BJ (cell line): Measurements from ENCODE around the gene NIPBL. TPM values are rescaled to one million over a fixed set of nuclear protein-coding genes. Genes with fewer than 3 reads are reported as not detected.
"Not testable (repeated sequence)": the region's sequence is repeated elsewhere in the genome, so short reads cannot be mapped to it uniquely, and the experiment has no call there.

Experiments used
- CTCF ChIA-PET: fragments of 350-600 bp; formaldehyde crosslinking; extraction: SDS; loops from one replicate; lab custom pipeline; 2021; ENCODE audit warnings: antibody characterized with exemption, inconsistent platforms; lab: Yijun Ruan, JAX
- POLR2A ChIA-PET: fragments of 300-600 bp; sonication (Branson Sonifier 250); formaldehyde crosslinking; extraction: SDS; loops from one replicate; lab custom pipeline; 2021; ENCODE audit warnings: antibody characterized with exemption; lab: Charles Lee
- DNase-seq: peaks from one replicate; pipeline ENCODE4 v3.0.0-alpha.2; 2011; ENCODE audit warnings: low read depth
- H3K27me3 ChIP-seq: 2 replicates; pipeline ENCODE4 v1.6.0; 2011; ENCODE audit warnings: low read length; ENCODE audit not compliant: control insufficient read depth, insufficient read depth
- H3K36me3 ChIP-seq: 2 replicates; pipeline ENCODE4 v1.5.1; 2011; ENCODE audit warnings: low read length; ENCODE audit not compliant: control insufficient read depth, insufficient read depth
- H3K4me3 ChIP-seq: 2 replicates; pipeline ENCODE4 v1.5.1; 2011; ENCODE audit warnings: low read depth, mild to moderate bottlenecking, control low read depth, low read length
- polyA plus RNA-seq: library from polyadenylated mRNA; depleted of rRNA; stranded (reverse); fragments of >200 nt; gene quantifications from 2 replicates; pipeline ENCODE4 v1.2.3, GENCODE V29; 2011
- TF ChIP-seq, protein P1 (sequence below): IDR thresholded peaks from 2 replicates; pipeline ENCODE4 v1.5.1; 2011; ENCODE audit warnings: low read depth, mild to moderate bottlenecking, control low read depth, inconsistent platforms, low read length, moderate library complexity; ENCODE audit not compliant: insufficient read depth

The NIPBL gene
- polyA plus RNA-seq, 1 experiment, result 25.6 TPM

DNA sequence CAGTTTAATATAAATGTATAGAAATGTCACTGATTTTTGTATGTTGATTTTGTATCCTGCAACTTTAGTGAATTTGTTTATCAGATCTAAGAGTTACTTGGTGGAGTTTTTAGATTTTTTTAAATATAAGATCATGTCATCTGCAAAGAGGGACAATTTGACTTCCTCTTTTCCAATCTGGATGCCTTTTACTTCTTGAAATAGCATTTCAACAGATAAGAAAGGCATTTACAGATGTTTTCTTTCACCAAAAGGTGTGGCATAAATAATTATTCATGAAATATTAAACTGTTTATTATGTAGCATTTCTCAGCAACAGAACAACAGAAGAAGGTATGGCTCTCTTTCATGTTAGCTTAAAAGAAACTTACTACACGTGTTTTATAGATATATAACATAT is 34.9 kb upstream of the NIPBL start:
- CTCF ChIA-PET, result no interaction called here

DNA sequence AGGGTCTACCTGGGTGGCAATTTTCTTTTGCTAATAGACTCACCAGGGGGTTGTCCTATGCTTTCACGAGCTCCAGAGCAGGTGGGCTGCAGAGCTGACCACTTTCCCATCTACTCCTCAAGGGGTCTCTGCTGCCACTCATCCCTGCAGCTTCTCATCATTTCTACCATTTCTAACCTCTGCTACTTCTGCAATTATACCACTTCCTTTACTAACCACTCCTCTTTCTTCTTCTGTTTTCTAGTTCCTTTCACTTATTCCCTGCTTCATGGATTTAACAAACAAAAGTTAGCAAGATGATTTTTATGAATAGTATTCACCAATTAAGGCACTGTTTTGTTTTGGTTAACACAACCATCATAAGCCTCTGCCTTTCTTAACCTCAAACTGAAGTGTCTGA is 34.5 kb upstream of the NIPBL start:
- CTCF ChIA-PET, result no interaction called here
- TF ChIP-seq, protein P1, sequence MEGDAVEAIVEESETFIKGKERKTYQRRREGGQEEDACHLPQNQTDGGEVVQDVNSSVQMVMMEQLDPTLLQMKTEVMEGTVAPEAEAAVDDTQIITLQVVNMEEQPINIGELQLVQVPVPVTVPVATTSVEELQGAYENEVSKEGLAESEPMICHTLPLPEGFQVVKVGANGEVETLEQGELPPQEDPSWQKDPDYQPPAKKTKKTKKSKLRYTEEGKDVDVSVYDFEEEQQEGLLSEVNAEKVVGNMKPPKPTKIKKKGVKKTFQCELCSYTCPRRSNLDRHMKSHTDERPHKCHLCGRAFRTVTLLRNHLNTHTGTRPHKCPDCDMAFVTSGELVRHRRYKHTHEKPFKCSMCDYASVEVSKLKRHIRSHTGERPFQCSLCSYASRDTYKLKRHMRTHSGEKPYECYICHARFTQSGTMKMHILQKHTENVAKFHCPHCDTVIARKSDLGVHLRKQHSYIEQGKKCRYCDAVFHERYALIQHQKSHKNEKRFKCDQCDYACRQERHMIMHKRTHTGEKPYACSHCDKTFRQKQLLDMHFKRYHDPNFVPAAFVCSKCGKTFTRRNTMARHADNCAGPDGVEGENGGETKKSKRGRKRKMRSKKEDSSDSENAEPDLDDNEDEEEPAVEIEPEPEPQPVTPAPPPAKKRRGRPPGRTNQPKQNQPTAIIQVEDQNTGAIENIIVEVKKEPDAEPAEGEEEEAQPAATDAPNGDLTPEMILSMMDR, result no peak
- DNase-seq, result no peak

More for the DNA sequence above, 34.9 kb upstream of the NIPBL start:
- Histone ChIP-seq H3K36me3 (no peaks in the 10 kb centered on the region), H3K27me3 (no peaks in the 10 kb centered on the region; the same call in 1 of the 2 replicates), H3K4me3 (no peak overlapping the region)
- POLR2A ChIA-PET, result no interaction called here
- TF ChIP-seq, protein P1, result no peak
- no peak for DNase-seq

DNA sequence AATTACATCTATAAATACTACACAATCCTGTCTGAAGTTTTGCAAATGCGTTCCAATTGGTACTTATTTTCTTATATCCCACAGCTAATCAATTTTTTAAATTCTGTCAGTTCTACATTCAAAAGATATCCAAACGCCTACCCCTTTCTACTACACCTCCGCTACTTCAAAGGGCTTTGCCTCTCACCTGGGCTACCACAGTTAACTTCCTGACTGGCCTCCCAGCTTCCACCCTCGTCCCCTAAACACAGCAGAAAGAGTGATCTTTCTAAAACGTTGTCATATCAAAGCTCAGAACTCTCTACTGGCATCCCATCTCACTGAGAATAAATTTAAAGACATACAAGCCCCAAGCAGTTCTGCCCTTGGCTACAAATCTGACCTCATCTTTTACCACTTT is 32.3 kb upstream of the NIPBL start:
- H3K36me3 ChIP-seq, result no peaks in the 10 kb centered on the region
- no peak overlapping the region for H3K4me3 ChIP-seq
- no peak for DNase-seq
- TF ChIP-seq, protein P1, result no peak
- ChIA-PET CTCF (interaction anchor here (0.6 to 0.9 kb wide), 2 partner anchors 26 to 548 kb away, joined by 3 read pairs; no protein-coding TSS in a partner anchor), POLR2A (no interaction called here)
- H3K27me3 ChIP-seq, result no peaks in the 10 kb centered on the region; the same call in 1 of the 2 replicates

More for the DNA sequence above, 34.5 kb upstream of the NIPBL start:
- POLR2A ChIA-PET, result no interaction called here
- Histone ChIP-seq H3K36me3 (no peaks in the 10 kb centered on the region), H3K27me3 (no peaks in the 10 kb centered on the region; the same call in 1 of the 2 replicates), H3K4me3 (no peak overlapping the region)

DNA sequence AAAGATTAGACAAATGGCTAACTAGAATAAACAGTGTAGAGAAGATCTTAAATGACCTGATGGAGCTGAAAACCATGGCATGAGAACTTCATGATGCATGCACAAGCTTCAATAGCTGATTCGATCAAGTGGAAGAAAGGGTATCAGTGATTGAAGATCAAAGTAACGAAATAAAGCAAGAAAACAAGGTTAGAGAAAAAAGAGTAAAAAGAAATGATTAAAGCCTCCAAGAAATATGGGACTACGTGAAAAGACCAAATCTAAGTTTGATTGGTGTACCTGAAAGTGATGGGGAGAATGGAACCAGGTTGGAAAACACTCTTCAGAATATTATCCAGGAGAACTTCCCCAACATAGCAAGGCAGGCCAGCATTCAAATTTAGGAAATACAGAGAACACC is 28.0 kb upstream of the NIPBL start:
- H3K27me3 ChIP-seq, CTCF ChIA-PET, H3K4me3 ChIP-seq, H3K36me3 ChIP-seq, POLR2A ChIA-PET, DNase-seq: not testable (repeated sequence)

DNA sequence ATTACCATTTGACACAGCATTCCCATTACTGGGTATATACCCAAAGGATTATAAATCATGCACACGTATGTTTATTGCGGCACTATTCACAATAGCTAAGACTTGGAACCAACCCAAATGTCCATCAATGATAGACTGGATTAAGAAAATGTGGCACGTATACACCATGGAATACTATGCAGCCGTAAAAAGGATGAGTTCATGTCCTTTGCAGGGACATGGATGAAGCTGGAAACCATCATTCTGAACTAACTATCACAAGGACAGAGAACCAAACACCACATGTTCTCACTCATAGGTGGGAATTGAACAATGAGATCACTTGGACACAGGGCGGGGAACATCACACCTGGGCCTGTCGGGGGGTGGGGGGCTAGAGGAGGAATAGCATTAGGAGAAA is 23.7 kb upstream of the NIPBL start:
- H3K36me3 ChIP-seq, H3K4me3 ChIP-seq, CTCF ChIA-PET, H3K27me3 ChIP-seq, DNase-seq, POLR2A ChIA-PET: not testable (repeated sequence)

DNA sequence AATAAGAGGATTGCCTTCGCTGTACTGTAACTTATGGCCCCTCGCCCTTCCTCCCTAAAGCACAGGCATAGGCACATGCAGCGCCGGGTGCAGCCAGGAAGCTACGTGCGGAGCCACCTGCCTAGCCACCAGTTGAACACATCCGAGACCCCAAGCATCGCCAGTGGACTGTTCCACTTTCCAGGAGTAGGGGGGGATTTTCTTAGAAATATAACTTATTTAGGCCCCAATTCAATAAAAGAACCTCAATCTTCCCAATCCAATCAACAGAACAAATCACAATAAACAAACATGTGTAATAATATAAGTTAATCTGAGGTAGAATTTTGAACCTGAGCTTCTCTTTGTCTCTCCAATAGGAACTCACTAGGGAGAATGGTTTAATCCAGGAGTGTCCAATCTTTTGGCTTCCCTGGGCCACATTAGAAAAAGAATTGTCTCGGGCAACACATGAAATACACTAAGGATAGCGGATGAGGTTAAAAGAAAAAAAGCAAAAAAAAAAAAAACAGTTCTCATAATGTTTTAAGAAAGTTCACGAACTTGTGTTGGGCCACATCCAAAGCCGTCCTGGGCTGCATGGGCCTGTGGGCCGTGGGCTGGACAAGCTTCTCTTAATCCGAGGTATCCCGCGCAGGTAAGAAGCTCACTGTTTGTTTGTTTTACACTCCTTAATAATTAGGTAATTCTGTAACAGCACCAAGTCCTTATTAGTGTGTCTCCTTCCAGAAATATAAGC is 22.0 kb upstream of the NIPBL start:
- no peaks in the 10 kb centered on the region for H3K36me3 ChIP-seq
- no peak for DNase-seq
- ChIA-PET CTCF (no interaction called here), POLR2A (no interaction called here)
- H3K27me3 ChIP-seq, result no peaks in the 10 kb centered on the region
- TF ChIP-seq, protein P1, result no peak
- H3K4me3 ChIP-seq, result no peak overlapping the region
